ENCODE data around the gene CDS2.

CDS2 gene

GRCh38 chr20:5126512-5127203, at the start of gene CDS2:
Gene CDS2, plus strand, starts transcription at chr20:5127008. Its CDS starts 85 bp downstream, at chr20:5127093.
- peak; percentile 93 for DNase-seq (ENCODE audit: extremely low read depth, low read depth)
- peak within 1 kb of the TSS; percentile 81 for H3K4me3 ChIP-seq (replicated peaks; ENCODE audit: low read depth, low read length)
- peak; percentile 56 for TF ChIP-seq CTCF (IDR thresholded peaks at IDR 0.05; ENCODE audit: low read depth, low read length, missing control alignments)

- no peak overlapping the region for H3K4me3 ChIP-seq (replicated peaks; ENCODE audit: low read depth, low read length)
Observed at GRCh38 chr20:5077761-5078387, 48.9 kb upstream of the CDS2 start.

GRCh38 chr20:5078399-5078958, 48.3 kb upstream of the CDS2 start:
- no peak for TF ChIP-seq CTCF (IDR thresholded peaks at IDR 0.05; ENCODE audit: low read depth, low read length, missing control alignments)
- no peak overlapping the region for H3K4me3 ChIP-seq (replicated peaks; ENCODE audit: low read depth, low read length)
- DNase-seq (ENCODE audit: extremely low read depth, low read depth): no peak

More at GRCh38 chr20:5077761-5078387, 48.9 kb upstream of the CDS2 start:
- no peak for TF ChIP-seq CTCF (IDR thresholded peaks at IDR 0.05; ENCODE audit: low read depth, low read length, missing control alignments)
- DNase-seq (ENCODE audit: extremely low read depth, low read depth): no peak

- no peak for TF ChIP-seq CTCF (IDR thresholded peaks at IDR 0.05; ENCODE audit: low read depth, low read length, missing control alignments)
- no peak for DNase-seq (ENCODE audit: extremely low read depth, low read depth)
- no peak overlapping the region for H3K4me3 ChIP-seq (replicated peaks; ENCODE audit: low read depth, low read length)
Observed at GRCh38 chr20:5080384-5080877, 46.4 kb upstream of the CDS2 start.

GRCh38 chr20:5085380-5085779, 41.4 kb upstream of the CDS2 start:
- no peak for DNase-seq (ENCODE audit: extremely low read depth, low read depth)
- no peak for TF ChIP-seq CTCF (IDR thresholded peaks at IDR 0.05; ENCODE audit: low read depth, low read length, missing control alignments)
- H3K4me3 ChIP-seq (replicated peaks; ENCODE audit: low read depth, low read length): no peak overlapping the region

- TF ChIP-seq CTCF (IDR thresholded peaks at IDR 0.05; ENCODE audit: low read depth, low read length, missing control alignments): no peak
- no peak overlapping the region for H3K4me3 ChIP-seq (replicated peaks; ENCODE audit: low read depth, low read length)
- no peak for DNase-seq (ENCODE audit: extremely low read depth, low read depth)
Observed at GRCh38 chr20:5088688-5089087, 38.1 kb upstream of the CDS2 start.
